Liver (tissue), 9 donors: ENCODE results near the gene GPR84. TPM values are rescaled to one million over a fixed set of nuclear protein-coding genes. Genes with fewer than 3 reads are reported as not detected.

Source experiments
- DNase-seq: peaks from one replicate; pipeline ENCODE4 v3.0.0-alpha.2; 2017; ENCODE audit warnings: low spot score
- H3K27ac ChIP-seq, 2 donors: one replicate each; pipeline ENCODE4 v1.7.0; 2013; ENCODE audit warnings: inconsistent platforms in 2 of 2, low read length in 2 of 2, control low read depth in 1 of 2, low read depth in 1 of 2, mild to moderate bottlenecking in 1 of 2
- H3K27me3 ChIP-seq, 4 donors: one replicate each; pipeline versions ENCODE4 v1.6.1 to v1.7.0; 2013; ENCODE audit warnings: low read length in 3 of 4, inconsistent platforms in 1 of 4, mild to moderate bottlenecking in 1 of 4, moderate library complexity in 1 of 4; ENCODE audit not compliant: control insufficient read depth in 4 of 4, insufficient read depth in 4 of 4
- H3K36me3 ChIP-seq, 4 donors: one replicate each; pipeline versions ENCODE4 v1.6.1 to v1.7.0; 2013; ENCODE audit warnings: low read length in 3 of 4, mild to moderate bottlenecking in 3 of 4, low read depth in 1 of 4, moderate library complexity in 1 of 4; ENCODE audit not compliant: control insufficient read depth in 4 of 4, insufficient read depth in 3 of 4
- H3K4me1 ChIP-seq, 4 donors: one replicate each; pipeline versions ENCODE4 v1.6.1 to v1.7.0; 2013; ENCODE audit warnings: low read length in 3 of 4, mild to moderate bottlenecking in 3 of 4, moderate library complexity in 1 of 4; ENCODE audit not compliant: control insufficient read depth in 4 of 4, insufficient read depth in 4 of 4
- H3K4me3 ChIP-seq, 3 donors: one replicate each; pipeline versions ENCODE4 v1.6.1 to v1.7.0; 2013; ENCODE audit warnings: low read length in 3 of 3, control low read depth in 1 of 3, low read depth in 1 of 3, mild to moderate bottlenecking in 1 of 3
- H3K9ac ChIP-seq, 2 donors: one replicate each; pipeline ENCODE4 v1.7.0; 2013; ENCODE audit warnings: low read length in 2 of 2, mild to moderate bottlenecking in 2 of 2, moderate library complexity in 2 of 2, control low read depth in 1 of 2, low read depth in 1 of 2
- H3K9me3 ChIP-seq, 4 donors: one replicate each; pipeline versions ENCODE4 v1.6.1 to v1.7.0; 2013; ENCODE audit warnings: low read length in 3 of 4; ENCODE audit not compliant: control insufficient read depth in 4 of 4
- ATF3 ChIP-seq: IDR thresholded peaks from 2 replicates; pipeline ENCODE4 v1.6.1; 2016; ENCODE audit warnings: antibody characterized with exemption
- EGR1 ChIP-seq, 2 donors: IDR thresholded peaks; 2 replicates each; pipeline ENCODE4 v1.6.1; 2016 to 2018; ENCODE audit warnings: antibody characterized with exemption in 2 of 2, low read depth in 2 of 2
- FOXA1 ChIP-seq: IDR thresholded peaks from 2 replicates; pipeline ENCODE4 v1.6.1; 2016; ENCODE audit warnings: antibody characterized with exemption
- GABPA ChIP-seq, 2 donors: IDR thresholded peaks in 1 of 2; conservative IDR thresholded peaks in 1 of 2; 2 replicates each; pipeline ENCODE4 v1.6.1; 2016; ENCODE audit warnings: antibody characterized with exemption in 2 of 2, mild to moderate bottlenecking in 1 of 2, moderate library complexity in 1 of 2
- HNF4A ChIP-seq, 2 donors: conservative IDR thresholded peaks; 2 replicates each; pipeline ENCODE4 v1.6.1; 2016; ENCODE audit warnings: antibody characterized with exemption in 2 of 2, mild to moderate bottlenecking in 2 of 2
- HNF4G ChIP-seq: IDR thresholded peaks from 2 replicates; pipeline ENCODE4 v1.6.1; 2016; ENCODE audit warnings: antibody characterized with exemption
- JUND ChIP-seq, 2 donors: IDR thresholded peaks; 2 replicates each; pipeline ENCODE4 v1.6.1; 2016; ENCODE audit warnings: antibody characterized with exemption in 2 of 2
- MAX ChIP-seq: IDR thresholded peaks from 2 replicates; pipeline ENCODE4 v1.6.1; 2016; ENCODE audit warnings: antibody characterized with exemption
- NR2F2 ChIP-seq: IDR thresholded peaks from 2 replicates; pipeline ENCODE4 v1.6.1; 2016; ENCODE audit warnings: antibody characterized with exemption
- RAD21 ChIP-seq, 2 donors: IDR thresholded peaks; 2 replicates each; pipeline ENCODE4 v1.6.1; 2016; ENCODE audit warnings: antibody characterized with exemption in 2 of 2, mild to moderate bottlenecking in 2 of 2
- REST ChIP-seq: IDR thresholded peaks from 2 replicates; pipeline ENCODE4 v1.6.1; 2016; ENCODE audit warnings: antibody characterized with exemption, mild to moderate bottlenecking
- RXRA ChIP-seq, 2 donors: IDR thresholded peaks; 2 replicates each; pipeline ENCODE4 v1.6.1; 2017 to 2018; ENCODE audit warnings: antibody characterized with exemption in 2 of 2, mild to moderate bottlenecking in 1 of 2
- SP1 ChIP-seq: IDR thresholded peaks from 2 replicates; pipeline ENCODE4 v1.6.1; 2018; ENCODE audit warnings: antibody characterized with exemption, mild to moderate bottlenecking
- TAF1 ChIP-seq: conservative IDR thresholded peaks from 2 replicates; pipeline ENCODE4 v1.6.1; 2016; ENCODE audit warnings: antibody characterized with exemption, mild to moderate bottlenecking
- YY1 ChIP-seq: IDR thresholded peaks from 2 replicates; pipeline ENCODE4 v1.6.1; 2016; ENCODE audit warnings: antibody characterized with exemption, mild to moderate bottlenecking
- ZBTB33 ChIP-seq: IDR thresholded peaks from 2 replicates; pipeline ENCODE4 v1.6.1; 2016; ENCODE audit warnings: antibody characterized with exemption
- WGBS: extraction: QIAGEN DNeasy Blood & Tissue Kit; methylation state at CpG from one replicate; pipeline ENCODE4 v1.1.7; 2013; 5-methylcytosine and 5-hydroxymethylcytosine counted together
- polyA plus RNA-seq, 2 donors: library from polyadenylated mRNA; stranded (reverse) in 1 of 2; unstranded in 1 of 2; fragments of 200-250 nt in 1 of 2; fragments of >200 nt in 1 of 2; fragmentation: Nextera tagmentation in 1 of 2; extraction: Ambion mirVana in 1 of 2; gene quantifications; one replicate each; pipeline versions ENCODE4 v1.2.1 to v1.2.3, GENCODE V29; 2013 to 2015
- total RNA-seq, 2 donors: library from RNA; depleted of rRNA; stranded (reverse); fragments of >200 nt; gene quantifications; one replicate each; pipeline ENCODE4 v1.2.3, GENCODE V29; 2014
- TF ChIP-seq, protein P1 (sequence below): fragments of 150-350 bp; IDR thresholded peaks from 2 replicates; pipeline ENCODE4 v1.5.1; 2017; ENCODE audit warnings: improper control_type of control experiment, low read depth, low read length; ENCODE audit not compliant: missing input control
- donor health status: healthy.
- donor health status: healthy.
- donor health status: healthy.
- donor health status: healthy.
- donor health status: healthy.

Gene GPR84
- total and polyA plus RNA-seq, 4 donors = 0.09 to 0.37 (median 0.33) TPM; not detected in 1

GRCh38 chr12:54368025-54368708, 3.9 kb upstream of the GPR84 start:
- DNase-seq = no peak
- WGBS = 22% methylated on average over 5 of the region's 5 CpGs
- Histone ChIP-seq H3K27me3 (no peaks in the 10 kb centered on the region), H3K9me3 (no peaks in the 10 kb centered on the region), H3K9ac (no peak overlapping the region), H3K36me3 (no peaks in the 10 kb centered on the region), H3K4me1 (peaks cover 0 to 5% (median 3%) of the 10 kb centered on the region in 4 donors), H3K4me3 (no peak overlapping the region), H3K27ac (no peak overlapping the region)
- TF ChIP-seq ATF3 = no peak
- no peak for TF ChIP-seq RXRA (IDR thresholded peaks at IDR 0.05)
- TF ChIP-seq JUND (IDR thresholded peaks at IDR 0.05) = no peak
- TF ChIP-seq EGR1 (IDR thresholded peaks at IDR 0.05; ENCODE audit: low read depth in 2 of 2) = no peak
- TF ChIP-seq GABPA (IDR thresholded peaks at IDR 0.05 in 1 of 2, conservative IDR thresholded peaks at IDR 0.05 in 1 of 2) = no peak
- no peak for TF ChIP-seq HNF4G
- TF ChIP-seq, protein P1, sequence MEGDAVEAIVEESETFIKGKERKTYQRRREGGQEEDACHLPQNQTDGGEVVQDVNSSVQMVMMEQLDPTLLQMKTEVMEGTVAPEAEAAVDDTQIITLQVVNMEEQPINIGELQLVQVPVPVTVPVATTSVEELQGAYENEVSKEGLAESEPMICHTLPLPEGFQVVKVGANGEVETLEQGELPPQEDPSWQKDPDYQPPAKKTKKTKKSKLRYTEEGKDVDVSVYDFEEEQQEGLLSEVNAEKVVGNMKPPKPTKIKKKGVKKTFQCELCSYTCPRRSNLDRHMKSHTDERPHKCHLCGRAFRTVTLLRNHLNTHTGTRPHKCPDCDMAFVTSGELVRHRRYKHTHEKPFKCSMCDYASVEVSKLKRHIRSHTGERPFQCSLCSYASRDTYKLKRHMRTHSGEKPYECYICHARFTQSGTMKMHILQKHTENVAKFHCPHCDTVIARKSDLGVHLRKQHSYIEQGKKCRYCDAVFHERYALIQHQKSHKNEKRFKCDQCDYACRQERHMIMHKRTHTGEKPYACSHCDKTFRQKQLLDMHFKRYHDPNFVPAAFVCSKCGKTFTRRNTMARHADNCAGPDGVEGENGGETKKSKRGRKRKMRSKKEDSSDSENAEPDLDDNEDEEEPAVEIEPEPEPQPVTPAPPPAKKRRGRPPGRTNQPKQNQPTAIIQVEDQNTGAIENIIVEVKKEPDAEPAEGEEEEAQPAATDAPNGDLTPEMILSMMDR = no peak
- TF ChIP-seq NR2F2 = no peak
- no peak for TF ChIP-seq SP1
- no peak for TF ChIP-seq REST
- TF ChIP-seq TAF1 = no peak
- no peak for TF ChIP-seq HNF4A (conservative IDR thresholded peaks at IDR 0.05)
- TF ChIP-seq FOXA1 = no peak
- no peak for TF ChIP-seq ZBTB33
- TF ChIP-seq YY1 = no peak

GRCh38 chr12:54363618-54364017, 668 bp downstream of the GPR84 start:
- H3K4me1 ChIP-seq = peaks cover 2 to 6% (median 4%) of the 10 kb centered on the region in 4 donors
- H3K4me3 ChIP-seq = no peak overlapping the region
- H3K9ac ChIP-seq = no peak overlapping the region
- TF ChIP-seq FOXA1 (no peak), ATF3 (no peak), RAD21 (IDR thresholded peaks at IDR 0.05) (no peak), REST (no peak), YY1 (no peak), MAX (no peak), HNF4G (no peak)
- TF ChIP-seq, protein P1 = no peak
- H3K27ac ChIP-seq = no peak overlapping the region
- H3K36me3 ChIP-seq = no peaks in the 10 kb centered on the region
- WGBS = 87% methylated on average over 6 of the region's 6 CpGs
- H3K27me3 ChIP-seq = no peaks in the 10 kb centered on the region
- H3K9me3 ChIP-seq = no peaks in the 10 kb centered on the region
- no peak for DNase-seq
